GM20000 (cell line): ENCODE data around the gene SIRPB2.
"Not testable (repeated sequence)": the region's sequence is repeated elsewhere in the genome, so short reads cannot be mapped to it uniquely, and the experiment has no call there.

Experiments
- DNase-seq: peaks from one replicate; pipeline ENCODE4 v3.0.0; 2012; ENCODE audit warnings: low spot score
- CTCF ChIP-seq: IDR thresholded peaks from 2 replicates; pipeline ENCODE4 v1.5.1; 2012; ENCODE audit warnings: mild to moderate bottlenecking, control low read depth; ENCODE audit errors: extremely low read depth, missing control alignments

Gene SIRPB2

DNA sequence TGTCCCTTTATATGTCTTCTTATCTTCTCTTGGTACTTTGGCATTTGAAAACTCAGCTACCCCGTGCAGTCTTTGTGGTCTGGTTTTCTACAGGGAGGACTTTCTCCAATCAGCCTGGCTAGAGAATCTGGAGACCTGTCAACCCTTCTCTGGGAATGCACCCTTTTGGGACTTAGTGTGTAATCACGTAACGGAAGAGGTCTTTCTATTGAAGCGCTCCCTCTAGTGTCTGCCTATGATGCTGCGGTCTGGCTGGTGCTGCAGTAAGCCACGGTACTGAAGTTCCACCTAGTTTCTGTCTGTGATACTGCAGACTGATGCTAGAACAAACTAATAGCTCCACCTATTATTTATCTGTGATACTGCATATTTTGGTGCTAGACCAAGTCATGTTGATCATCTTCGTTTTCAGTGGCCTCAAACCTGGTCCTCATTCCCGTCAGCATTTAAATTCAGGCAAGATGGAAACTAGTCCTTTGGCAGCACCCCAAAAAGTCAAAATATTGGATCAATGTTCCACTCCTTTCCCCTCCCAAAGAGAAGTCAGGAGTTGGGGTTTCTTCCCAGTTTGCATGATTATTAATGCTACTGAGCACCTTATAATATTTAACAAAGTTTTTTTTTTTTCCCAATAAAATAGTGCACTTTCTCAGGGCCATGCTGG lies 12.5 kb upstream of the SIRPB2 start:
- peak; percentile 85 for TF ChIP-seq CTCF
- DNase-seq: peak; percentile 81

GRCh38 chr20:1500496-1500895 lies 9.3 kb upstream of the SIRPB2 start:
- DNase-seq: no peak
- TF ChIP-seq CTCF: no peak

DNA sequence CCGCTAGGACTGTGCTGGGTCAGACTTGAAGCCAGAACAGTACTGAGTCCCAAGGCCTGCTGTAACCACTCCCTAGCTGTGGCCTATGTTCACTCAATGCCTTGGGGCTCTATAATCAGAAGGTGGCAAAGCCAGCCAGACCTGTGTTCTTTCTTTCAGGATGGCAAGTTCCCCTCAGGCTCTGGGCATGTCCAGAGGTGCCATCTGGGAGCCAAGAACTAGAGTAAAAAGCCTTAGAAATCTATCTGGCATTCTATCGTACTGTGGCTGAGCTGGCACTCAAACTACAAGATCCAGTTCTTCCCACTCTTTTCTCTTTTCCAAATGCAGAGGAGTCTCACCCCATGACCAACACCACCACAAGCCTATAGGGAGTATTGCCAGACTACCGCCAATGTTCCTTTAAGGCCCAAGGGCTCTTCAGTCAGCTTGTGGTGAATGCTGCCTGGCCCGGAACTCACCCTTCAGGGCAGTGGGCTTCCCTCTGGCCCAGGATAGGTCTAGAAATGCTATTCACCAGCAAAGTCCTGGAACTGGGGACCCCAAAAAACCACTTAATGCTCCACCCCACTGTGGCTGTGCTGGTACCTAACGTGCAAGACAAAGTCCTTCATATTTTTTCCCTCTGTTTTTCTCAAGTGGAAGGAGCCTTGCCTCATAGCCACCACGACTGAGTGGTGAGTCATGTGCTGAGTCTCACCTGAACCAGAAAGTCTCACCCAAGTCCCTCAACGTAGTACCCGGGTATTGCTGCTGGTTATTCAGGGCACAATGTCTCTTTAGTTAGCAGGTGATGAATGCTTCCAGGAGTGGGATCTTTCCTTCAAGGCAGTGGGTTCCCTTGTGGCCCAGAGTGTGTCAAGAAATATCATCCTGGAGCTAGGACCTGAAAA lies 8.6 kb upstream of the SIRPB2 start:
- no peak for TF ChIP-seq CTCF
- no peak for DNase-seq

GRCh38 chr20:1497371-1497770 lies 6.2 kb upstream of the SIRPB2 start:
- not testable (repeated sequence) for DNase-seq

DNA sequence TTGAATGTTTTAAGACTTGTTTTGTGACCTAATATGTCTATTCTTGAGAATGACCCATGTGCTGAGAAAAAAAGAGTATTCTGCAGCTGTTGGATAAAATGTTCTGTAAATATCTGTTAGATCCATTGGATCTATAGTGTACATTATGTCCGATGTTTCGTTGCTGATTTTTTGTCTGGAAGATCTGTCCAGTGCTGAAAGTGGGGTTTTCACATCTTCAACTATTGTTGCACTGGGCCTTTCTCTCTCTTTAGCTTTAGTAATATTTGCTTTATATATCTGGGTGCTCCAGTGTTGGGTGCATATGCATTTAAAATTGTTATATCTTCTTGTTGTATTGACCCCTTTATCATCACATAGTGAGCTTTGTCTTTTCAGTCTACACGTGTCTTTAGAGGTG lies 5.7 kb upstream of the SIRPB2 start:
- TF ChIP-seq CTCF: no peak
- DNase-seq: no peak

DNA sequence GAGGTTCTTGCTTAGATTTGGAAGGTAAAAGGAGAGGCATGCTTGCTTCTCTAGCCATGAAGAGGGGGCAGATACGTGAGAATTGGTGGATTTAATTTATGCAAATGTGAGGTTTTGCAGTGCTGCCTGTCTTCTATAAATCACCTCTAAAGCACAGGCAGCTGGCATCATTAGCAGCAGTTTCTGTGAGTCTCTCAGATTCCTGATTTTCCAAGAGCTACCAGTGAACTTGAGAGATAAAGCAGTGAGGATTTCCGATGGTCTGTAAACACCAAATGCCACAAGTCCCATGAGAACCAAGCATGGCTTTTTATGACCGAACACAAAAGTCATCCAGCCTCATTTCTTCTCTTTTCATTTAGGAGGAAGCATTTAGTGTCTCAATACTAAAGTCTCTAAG lies 3.2 kb upstream of the SIRPB2 start:
- DNase-seq: no peak
- TF ChIP-seq CTCF: no peak

DNA sequence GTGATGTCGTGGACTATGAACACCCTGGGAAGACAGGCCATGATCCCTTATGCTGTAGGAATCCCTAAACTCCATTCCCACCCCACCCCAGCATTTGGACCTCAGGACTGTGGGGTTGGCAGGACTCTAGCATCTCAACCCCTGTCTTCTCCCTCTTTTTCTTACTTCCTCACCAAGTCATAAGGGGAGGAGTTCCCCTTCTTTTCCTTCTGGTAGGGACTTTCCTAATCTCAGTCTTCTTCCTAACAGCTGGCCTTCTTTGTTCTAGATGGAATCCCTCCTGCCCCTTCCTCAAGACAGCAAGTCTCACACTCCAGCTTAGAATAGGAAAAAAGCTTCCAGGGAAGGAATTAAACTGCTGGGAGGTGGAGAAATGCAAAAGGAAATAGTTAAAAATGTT lies 2.3 kb upstream of the SIRPB2 start:
- no peak for TF ChIP-seq CTCF
- no peak for DNase-seq
